Activated T-cell treated with anti-CD3 and anti-CD28 coated beads, Interleukin-2, amount 50 U/mL, for 24 hours (primary cell): Measurements from ENCODE around the gene STIM1.
"Not testable (repeated sequence)": the region's sequence is repeated elsewhere in the genome, so short reads cannot be mapped to it uniquely, and the experiment has no call there.

Experiments used
- DNase-seq: peaks from one replicate; pipeline ENCODE4 v3.0.0-alpha.2; 2020
- H3K27ac Mint-ChIP-seq: 2 replicates; pipeline ENCODE4 v1.8.0; 2020; ENCODE audit warnings: mild to moderate bottlenecking, mixed read lengths
- H3K27me3 Mint-ChIP-seq: 2 replicates; pipeline ENCODE4 v1.8.0; 2020; ENCODE audit warnings: mixed read lengths
- H3K36me3 Mint-ChIP-seq: 2 replicates; pipeline ENCODE4 v1.8.0; 2020; ENCODE audit warnings: low read depth, mixed read lengths
- H3K4me1 Mint-ChIP-seq: 2 replicates; pipeline ENCODE4 v1.8.0; 2020; ENCODE audit warnings: low read depth, mixed read lengths
- H3K4me3 Mint-ChIP-seq: 2 replicates; pipeline ENCODE4 v1.8.0; 2020; ENCODE audit warnings: mild to moderate bottlenecking, moderate library complexity, mixed read lengths
- H3K9me3 Mint-ChIP-seq: 2 replicates; pipeline ENCODE4 v1.8.0; 2020; ENCODE audit warnings: mixed read lengths

The STIM1 gene

GRCh38 chr11:3854977-3855807 lies at the start of gene STIM1:
Gene STIM1 (plus strand): TSS chr11:3855664. CDS start chr11:3856271, 607 bp downstream.
- Mint-ChIP-seq H3K27ac (peak within 1 kb of the TSS; percentile 100), H3K27me3 (no peaks in the 10 kb centered on the region), H3K9me3 (no peaks in the 10 kb centered on the region), H3K36me3 (peaks cover 33% of the 10 kb centered on the region), H3K4me1 (peaks cover 59% of the 10 kb centered on the region), H3K4me3 (peak within 1 kb of the TSS; percentile 98)
- DNase-seq = peak; percentile 100

GRCh38 chr11:3807909-3808860 lies 47.3 kb upstream of the STIM1 start, which contains the start of gene PGAP2:
Gene PGAP2 (plus strand): TSS chr11:3808560. CDS start chr11:3811260, 2,700 bp downstream.
- Mint-ChIP-seq H3K36me3 (peaks cover 26% of the 10 kb centered on the region), H3K9me3 (no peaks in the 10 kb centered on the region), H3K27ac (peak within 1 kb of the TSS; percentile 95), H3K4me3 (peak within 1 kb of the TSS; percentile 90), H3K27me3 (no peaks in the 10 kb centered on the region), H3K4me1 (peaks cover 20% of the 10 kb centered on the region)
- DNase-seq = peak; percentile 77

DNA sequence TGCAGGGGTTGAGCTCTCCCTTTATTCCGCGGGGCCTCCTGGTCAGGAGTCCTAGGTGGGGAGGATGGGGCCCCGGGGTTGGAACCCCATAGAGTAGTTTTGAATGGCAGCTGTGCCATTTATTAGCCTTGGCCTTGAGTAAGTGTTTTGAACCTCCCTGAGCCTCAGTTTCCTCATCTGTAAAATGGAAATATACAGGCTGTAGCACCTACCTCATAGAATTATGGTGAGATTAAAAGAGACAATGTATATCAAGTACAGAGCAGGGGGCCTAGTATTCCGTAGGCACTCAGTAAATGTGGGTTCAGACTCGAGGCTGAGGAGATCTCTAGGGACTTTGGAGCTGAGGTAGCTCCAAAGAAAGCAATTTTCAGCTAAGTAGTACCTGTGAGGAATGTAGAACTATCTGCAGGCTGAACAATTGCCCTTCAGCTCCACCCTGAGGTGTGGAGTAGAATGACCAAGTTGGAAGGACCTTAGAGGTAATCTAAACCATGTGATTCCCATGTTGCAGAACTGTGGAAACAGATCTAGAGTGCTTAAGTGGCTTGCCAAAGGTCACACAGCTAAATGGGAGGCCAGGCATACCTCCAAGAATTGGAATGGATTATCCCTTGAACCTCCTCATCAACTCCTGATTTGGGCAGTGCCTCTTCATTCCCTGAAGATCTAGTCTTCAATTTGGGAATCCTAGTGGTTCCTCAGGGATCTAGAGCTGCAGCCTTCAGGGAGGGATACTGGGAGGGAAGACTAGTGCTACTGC lies 46.4 kb upstream of the STIM1 start:
- H3K9me3 Mint-ChIP-seq = no peaks in the 10 kb centered on the region

DNA sequence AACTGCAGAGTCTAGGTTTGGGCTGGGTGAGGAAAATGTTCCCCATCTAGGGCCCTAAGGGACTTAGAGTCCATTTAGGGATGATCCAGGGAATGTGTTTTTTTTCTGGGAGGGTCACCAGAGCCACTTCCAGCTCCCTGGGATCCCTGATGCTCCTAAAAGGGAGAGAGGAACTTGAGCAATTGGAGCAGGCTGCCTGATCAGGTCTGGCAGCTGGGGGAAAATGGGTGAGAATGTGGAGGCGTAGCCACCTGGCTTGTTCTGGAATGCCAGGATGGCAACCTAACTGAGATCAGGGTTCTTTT lies 45.9 kb upstream of the STIM1 start:
- no peaks in the 10 kb centered on the region for H3K27me3 Mint-ChIP-seq
- no peak overlapping the region for H3K4me3 Mint-ChIP-seq
- no peak for DNase-seq
- no peaks in the 10 kb centered on the region for H3K9me3 Mint-ChIP-seq
- peaks cover 14% of the 10 kb centered on the region for H3K4me1 Mint-ChIP-seq
- H3K36me3 Mint-ChIP-seq = peaks cover 26% of the 10 kb centered on the region
- H3K27ac Mint-ChIP-seq = no peak overlapping the region

More for the DNA sequence above, 46.4 kb upstream of the STIM1 start:
- H3K27ac Mint-ChIP-seq = peak overlapping the region; percentile 87
- no peaks in the 10 kb centered on the region for H3K27me3 Mint-ChIP-seq
- H3K4me3 Mint-ChIP-seq = peak overlapping the region; percentile 90
- peaks cover 18% of the 10 kb centered on the region for H3K4me1 Mint-ChIP-seq
- peaks cover 26% of the 10 kb centered on the region for H3K36me3 Mint-ChIP-seq
- no peak for DNase-seq

DNA sequence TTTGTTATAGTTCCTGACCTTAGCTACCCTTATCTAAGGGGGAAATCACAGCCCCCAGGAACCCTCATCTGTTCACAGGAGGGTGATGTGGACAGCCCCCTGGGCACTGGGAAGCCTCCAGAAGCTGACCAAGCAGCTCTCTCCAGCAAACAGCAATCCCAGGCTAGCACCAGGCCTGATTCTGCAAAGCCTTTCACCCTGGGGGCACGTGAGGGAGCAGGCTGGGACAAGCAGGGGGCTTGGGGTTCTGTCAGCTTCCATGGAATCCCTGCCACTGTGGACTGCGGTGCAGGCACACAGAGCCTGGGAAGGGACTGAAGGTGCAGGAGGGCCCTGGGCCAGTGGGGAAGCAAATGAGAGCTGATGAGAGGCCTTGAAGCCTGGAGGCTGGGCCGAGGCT lies 45.0 kb upstream of the STIM1 start:
- peaks cover 14% of the 10 kb centered on the region for H3K4me1 Mint-ChIP-seq
- H3K27me3 Mint-ChIP-seq = no peaks in the 10 kb centered on the region
- no peak for DNase-seq
- H3K27ac Mint-ChIP-seq = no peak overlapping the region
- peaks cover 29% of the 10 kb centered on the region for H3K36me3 Mint-ChIP-seq
- no peaks in the 10 kb centered on the region for H3K9me3 Mint-ChIP-seq
- no peak overlapping the region for H3K4me3 Mint-ChIP-seq

DNA sequence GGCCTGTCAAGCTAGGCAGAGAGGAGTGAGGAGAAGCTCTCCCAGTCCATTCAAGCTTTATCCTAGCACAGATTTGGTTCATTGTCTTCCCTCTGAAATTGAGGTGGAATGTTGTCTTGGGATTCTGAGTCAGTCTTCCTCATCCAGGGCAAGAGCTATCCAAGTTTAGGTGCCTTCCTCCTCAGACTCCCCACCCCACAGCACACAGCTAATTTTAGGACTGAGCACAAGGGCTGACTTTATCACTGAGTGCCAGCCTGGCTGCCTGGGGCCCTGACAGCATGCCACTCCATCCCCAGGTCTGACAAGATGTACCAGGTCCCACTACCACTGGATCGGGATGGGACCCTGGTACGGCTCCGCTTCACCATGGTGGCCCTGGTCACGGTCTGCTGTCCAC lies 44.5 kb upstream of the STIM1 start:
- H3K27ac Mint-ChIP-seq = no peak overlapping the region
- no peaks in the 10 kb centered on the region for H3K9me3 Mint-ChIP-seq
- no peak for DNase-seq

GRCh38 chr11:3814832-3815231 lies 40.6 kb upstream of the STIM1 start:
- H3K9me3 Mint-ChIP-seq, H3K27me3 Mint-ChIP-seq, H3K27ac Mint-ChIP-seq, H3K4me3 Mint-ChIP-seq, H3K4me1 Mint-ChIP-seq, DNase-seq: not testable (repeated sequence)
- H3K36me3 Mint-ChIP-seq = peaks cover 28% of the 10 kb centered on the region

More for the DNA sequence above, 44.5 kb upstream of the STIM1 start:
- peaks cover 14% of the 10 kb centered on the region for H3K4me1 Mint-ChIP-seq
- H3K36me3 Mint-ChIP-seq = peaks cover 29% of the 10 kb centered on the region
- no peaks in the 10 kb centered on the region for H3K27me3 Mint-ChIP-seq
- no peak overlapping the region for H3K4me3 Mint-ChIP-seq

- no peaks in the 10 kb centered on the region for H3K27me3 Mint-ChIP-seq
- H3K4me3 Mint-ChIP-seq = no peak overlapping the region
- peaks cover 35% of the 10 kb centered on the region for H3K36me3 Mint-ChIP-seq
- H3K27ac Mint-ChIP-seq = peak overlapping the region; percentile 33
- no peaks in the 10 kb centered on the region for H3K9me3 Mint-ChIP-seq
- DNase-seq = no peak
- H3K4me1 Mint-ChIP-seq = no peaks in the 10 kb centered on the region
Measured at GRCh38 chr11:3815845-3816244, 39.6 kb upstream of the STIM1 start.

DNA sequence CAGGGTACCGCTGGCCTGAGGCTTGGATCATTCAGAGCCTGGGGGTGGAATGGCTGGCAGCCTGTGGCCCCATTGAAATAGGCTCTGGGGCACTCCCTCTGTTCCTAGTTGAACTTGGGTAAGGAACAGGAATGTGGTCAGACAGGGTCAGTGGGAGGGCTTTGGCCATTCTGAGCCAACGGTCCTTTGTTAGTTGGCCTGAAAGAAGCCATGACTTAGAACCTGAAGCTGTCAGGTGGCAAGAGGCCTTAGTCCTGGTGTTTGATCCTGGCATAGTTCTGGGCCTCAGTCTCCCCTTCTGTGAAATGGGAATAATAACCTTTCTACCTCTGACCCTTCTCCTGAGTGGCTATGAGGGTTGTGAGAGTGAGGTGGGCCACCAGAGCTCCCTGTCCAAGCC lies 38.8 kb upstream of the STIM1 start:
- Mint-ChIP-seq H3K9me3 (no peaks in the 10 kb centered on the region), H3K27me3 (no peaks in the 10 kb centered on the region), H3K4me3 (no peak overlapping the region), H3K4me1 (no peaks in the 10 kb centered on the region), H3K36me3 (peaks cover 26% of the 10 kb centered on the region), H3K27ac (no peak overlapping the region)
- DNase-seq = no peak

GRCh38 chr11:3817181-3817800 lies 38.2 kb upstream of the STIM1 start:
- Mint-ChIP-seq H3K36me3 (peaks cover 24% of the 10 kb centered on the region), H3K9me3 (no peaks in the 10 kb centered on the region), H3K27me3 (no peaks in the 10 kb centered on the region), H3K4me1 (no peaks in the 10 kb centered on the region), H3K4me3 (no peak overlapping the region), H3K27ac (no peak overlapping the region)
- DNase-seq = no peak

- no peaks in the 10 kb centered on the region for H3K27me3 Mint-ChIP-seq
- H3K27ac Mint-ChIP-seq = no peak overlapping the region
- no peak overlapping the region for H3K4me3 Mint-ChIP-seq
- H3K36me3 Mint-ChIP-seq = peaks cover 44% of the 10 kb centered on the region
- peaks cover 24% of the 10 kb centered on the region for H3K4me1 Mint-ChIP-seq
- no peaks in the 10 kb centered on the region for H3K9me3 Mint-ChIP-seq
- no peak for DNase-seq
Measured at GRCh38 chr11:3820971-3821370, 34.5 kb upstream of the STIM1 start.

DNA sequence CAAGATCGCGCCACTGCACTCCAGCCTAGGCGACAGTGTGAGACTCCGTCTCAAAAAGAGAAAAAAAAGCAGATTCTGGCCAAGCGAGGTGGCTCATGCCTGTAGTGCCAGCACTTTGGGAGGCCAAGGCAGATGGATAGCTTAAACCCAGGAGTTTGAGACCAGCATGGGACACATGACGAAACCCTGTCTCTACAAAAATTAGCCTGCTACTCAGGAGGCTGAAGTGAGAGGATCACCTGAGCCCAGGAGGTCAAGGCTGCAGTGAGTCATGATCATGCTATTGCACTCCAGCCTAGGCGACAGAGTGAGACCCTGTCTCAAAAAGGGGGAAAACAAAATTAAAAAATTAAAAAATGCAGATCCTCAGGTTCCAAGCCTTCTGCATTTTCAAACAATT lies 33.2 kb upstream of the STIM1 start:
- Mint-ChIP-seq H3K27ac (no peak overlapping the region), H3K4me3 (no peak overlapping the region), H3K4me1 (peaks cover 36% of the 10 kb centered on the region)

DNA sequence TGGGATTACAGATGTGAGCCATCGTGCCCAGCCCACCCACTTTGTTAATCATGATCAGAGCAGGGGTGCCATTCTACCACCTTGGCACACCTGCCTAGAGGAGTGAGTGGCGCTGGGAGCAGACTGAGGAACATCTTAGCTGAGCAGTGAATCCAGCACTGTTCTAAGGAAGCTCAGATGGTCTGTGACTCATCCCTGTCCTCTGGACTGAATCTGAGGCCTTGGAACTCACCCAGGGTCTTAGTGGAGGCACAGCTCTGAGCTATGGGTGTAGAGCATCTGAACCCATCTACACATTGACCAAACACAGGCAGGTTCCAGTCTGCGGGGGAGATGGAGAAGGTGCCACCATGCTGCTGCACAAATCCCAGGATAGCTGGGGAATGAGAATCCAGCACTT lies 32.2 kb upstream of the STIM1 start:
- H3K4me3 Mint-ChIP-seq = no peak overlapping the region
- peaks cover 44% of the 10 kb centered on the region for H3K4me1 Mint-ChIP-seq
- no peaks in the 10 kb centered on the region for H3K27me3 Mint-ChIP-seq
- no peak for DNase-seq
- H3K36me3 Mint-ChIP-seq = peaks cover 61% of the 10 kb centered on the region
- H3K27ac Mint-ChIP-seq = no peak overlapping the region
- H3K9me3 Mint-ChIP-seq = no peaks in the 10 kb centered on the region

More for the DNA sequence above, 33.2 kb upstream of the STIM1 start:
- H3K36me3 Mint-ChIP-seq = peaks cover 54% of the 10 kb centered on the region
- no peaks in the 10 kb centered on the region for H3K9me3 Mint-ChIP-seq
- no peak for DNase-seq
- no peaks in the 10 kb centered on the region for H3K27me3 Mint-ChIP-seq
